CD14-positive monocyte (primary cell): ENCODE results near the gene KLHL34. TPM values are rescaled to one million over a fixed set of nuclear protein-coding genes. Genes with fewer than 3 reads are reported as not detected.

Source experiments
- DNase-seq, 3 donors: peaks; one replicate each; pipeline ENCODE4 v3.0.0-alpha.2; 2011 to 2022
- H2AFZ ChIP-seq: 2 replicates; pipeline ENCODE4 v1.6.0; 2012; ENCODE audit warnings: mild to moderate bottlenecking, low read depth, low read length, inconsistent platforms; ENCODE audit not compliant: insufficient read depth, poor library complexity, severe bottlenecking
- H3K27ac ChIP-seq, 2 donors: 1 replicate in 1 of 2; 2 replicates in 1 of 2; pipeline ENCODE4 v1.5.1; 2012 to 2013; ENCODE audit warnings: low read length in 2 of 2, control low read depth in 1 of 2, inconsistent platforms in 1 of 2, low read depth in 1 of 2, mild to moderate bottlenecking in 1 of 2
- H3K27me3 ChIP-seq, 2 donors: one replicate each; pipeline versions ENCODE4 v1.6.0 to v1.6.1; 2011 to 2013; ENCODE audit warnings: low read length in 2 of 2; ENCODE audit not compliant: control insufficient read depth in 2 of 2, insufficient read depth in 2 of 2
- H3K36me3 ChIP-seq, 2 donors: replicated peaks in 1 of 2; 1 replicate in 1 of 2; 2 replicates in 1 of 2; pipeline versions ENCODE4 v1.5.1 to v1.6.1; 2012 to 2013; ENCODE audit warnings: low read length in 2 of 2, control low read depth in 1 of 2, inconsistent platforms in 1 of 2, mild to moderate bottlenecking in 1 of 2; ENCODE audit not compliant: insufficient read depth in 2 of 2, control insufficient read depth in 1 of 2
- H3K4me1 ChIP-seq, 2 donors: 1 replicate in 1 of 2; 2 replicates in 1 of 2; pipeline versions ENCODE4 v1.5.1 to v1.6.1; 2012 to 2013; ENCODE audit warnings: low read length in 2 of 2, control low read depth in 1 of 2, inconsistent platforms in 1 of 2, mild to moderate bottlenecking in 1 of 2, moderate library complexity in 1 of 2; ENCODE audit not compliant: insufficient read depth in 2 of 2, control insufficient read depth in 1 of 2
- H3K4me2 ChIP-seq: replicated peaks from 2 replicates; pipeline ENCODE3; 2012; ENCODE audit warnings: low read length, moderate library complexity, mild to moderate bottlenecking; ENCODE audit not compliant: poor library complexity, severe bottlenecking; ENCODE audit errors: extremely low read depth
- H3K4me3 ChIP-seq, 3 experiments: fragments of 200-600 bp in 1 of 3; sonication (generic) in 1 of 3; replicated peaks in 1 of 3; 1 replicate in 2 of 3; 2 replicates in 1 of 3; pipeline ENCODE4 v1.5.1; 2011 to 2013; ENCODE audit warnings: low read length in 3 of 3, mild to moderate bottlenecking in 3 of 3, control low read depth in 2 of 3, low read depth in 2 of 3, inconsistent platforms in 1 of 3, moderate library complexity in 1 of 3
- H3K79me2 ChIP-seq: 2 replicates; pipeline ENCODE4 v1.6.0; 2012; ENCODE audit warnings: mild to moderate bottlenecking, control low read depth, inconsistent platforms, low read length, moderate library complexity; ENCODE audit not compliant: insufficient read depth
- H3K9ac ChIP-seq: 2 replicates; pipeline ENCODE4 v1.6.0; 2017; ENCODE audit warnings: low read length, mild to moderate bottlenecking; ENCODE audit not compliant: insufficient read depth, poor library complexity, severe bottlenecking
- H3K9me3 ChIP-seq, 2 donors: replicated peaks in 1 of 2; 1 replicate in 1 of 2; 2 replicates in 1 of 2; pipeline versions ENCODE4 v1.5.1 to v1.6.1; 2012 to 2013; ENCODE audit warnings: low read length in 2 of 2, control low read depth in 1 of 2; ENCODE audit not compliant: control insufficient read depth in 1 of 2, insufficient read depth in 1 of 2
- H4K20me1 ChIP-seq: 2 replicates; pipeline ENCODE4 v1.6.0; 2012; ENCODE audit warnings: mild to moderate bottlenecking, low read length, control low read depth, moderate library complexity; ENCODE audit not compliant: insufficient read depth
- H3K27ac Mint-ChIP-seq, 7 donors: one replicate each; pipeline ENCODE4 v1.8.0; 2020; ENCODE audit warnings: mild to moderate bottlenecking in 7 of 7, mixed read lengths in 7 of 7, moderate library complexity in 6 of 7, inconsistent platforms in 2 of 7
- H3K27me3 Mint-ChIP-seq, 3 donors: one replicate each; pipeline ENCODE4 v1.8.0; 2021 to 2022; ENCODE audit warnings: low read depth in 3 of 3, mild to moderate bottlenecking in 3 of 3, mixed read lengths in 3 of 3, moderate library complexity in 3 of 3, inconsistent platforms in 1 of 3
- H3K36me3 Mint-ChIP-seq, 2 donors: one replicate each; pipeline ENCODE4 v1.8.0; 2020; ENCODE audit warnings: mixed read lengths in 2 of 2, inconsistent platforms in 1 of 2, mild to moderate bottlenecking in 1 of 2
- H3K4me1 Mint-ChIP-seq: one replicate; pipeline ENCODE4 v1.8.0; 2020; ENCODE audit warnings: mild to moderate bottlenecking, mixed read lengths
- H3K4me3 Mint-ChIP-seq, 2 donors: one replicate each; pipeline ENCODE4 v1.8.0; 2020; ENCODE audit warnings: mild to moderate bottlenecking in 2 of 2, mixed read lengths in 2 of 2, moderate library complexity in 1 of 2
- H3K9me3 Mint-ChIP-seq, 7 donors: one replicate each; pipeline ENCODE4 v1.8.0; 2020 to 2022; ENCODE audit warnings: mixed read lengths in 7 of 7, mild to moderate bottlenecking in 6 of 7, moderate library complexity in 6 of 7, inconsistent platforms in 2 of 7
- CTCF ChIP-seq: fragments of 200-600 bp; IDR thresholded peaks from one replicate; pipeline ENCODE4 v1.8.0; 2022; ENCODE audit warnings: antibody characterized with exemption, mild to moderate bottlenecking
- WGBS: methylation state at CpG from one replicate; pipeline ENCODE4 v1.1.5; 2013; ENCODE audit warnings: missing lambda C conversion rate; ENCODE audit not compliant: insufficient coverage; 5-methylcytosine and 5-hydroxymethylcytosine counted together
- intact Hi-C, 2 donors: fragments of 100-400 bp; cut with micrococcal nuclease; formaldehyde crosslinking; loops; one replicate each; pipeline versions ENCODE4 v1.15.0 to v1.15.1; 2023
- polyA plus RNA-seq, 3 donors: library from polyadenylated mRNA; depleted of rRNA in 1 of 3; unstranded in 2 of 3; stranded (reverse) in 1 of 3; fragments of 300-500 nt in 2 of 3; fragments of >200 nt in 1 of 3; fragmentation: Illumina TruSeq in 2 of 3; gene quantifications; 1 replicate in 2 of 3; 2 replicates in 1 of 3; pipeline ENCODE4 v1.2.3, GENCODE V29; 2012 to 2021

Gene KLHL34
- polyA plus RNA-seq, 3 donors: not detected

GRCh38 chrX:21632027-21632426 lies 26.1 kb downstream of the KLHL34 start:
- WGBS: no CpG with 5 or more reads among the region's 2 CpGs

GRCh38 chrX:21623778-21624501 lies 34.2 kb downstream of the KLHL34 start:
- Histone ChIP-seq H3K9ac (no peak overlapping the region), H3K4me2 (no peak overlapping the region), H3K79me2 (no peaks in the 10 kb centered on the region), H3K36me3 (no peaks in the 10 kb centered on the region), H4K20me1 (no peaks in the 10 kb centered on the region), H3K27ac (no peak overlapping the region), H3K27me3 (no peaks in the 10 kb centered on the region), H3K9me3 (no peaks in the 10 kb centered on the region), H2AFZ (no peak overlapping the region), H3K4me1 (no peaks in the 10 kb centered on the region), H3K4me3 (no peak overlapping the region)
- TF ChIP-seq CTCF: no peak
- Mint-ChIP-seq H3K27me3 (no peaks in the 10 kb centered on the region), H3K4me1 (no peaks in the 10 kb centered on the region), H3K27ac (no peak overlapping the region), H3K36me3 (no peaks in the 10 kb centered on the region), H3K9me3 (peaks cover 2 to 8% (median 4%) of the 10 kb centered on the region in 7 donors), H3K4me3 (no peak overlapping the region)
- intact Hi-C loops: no loop called here
- DNase-seq: no peak

More at GRCh38 chrX:21632027-21632426, 26.1 kb downstream of the KLHL34 start:
- H3K27ac ChIP-seq: no peak overlapping the region
- Mint-ChIP-seq H3K9me3 (peaks cover 0 to 8% (median 4%) of the 10 kb centered on the region in 7 donors), H3K4me1 (no peaks in the 10 kb centered on the region), H3K36me3 (no peaks in the 10 kb centered on the region), H3K27ac (no peak overlapping the region), H3K4me3 (no peak overlapping the region), H3K27me3 (no peaks in the 10 kb centered on the region)
- no peaks in the 10 kb centered on the region for H3K9me3 ChIP-seq
- H2AFZ ChIP-seq: no peak overlapping the region
- no peak overlapping the region for H3K9ac ChIP-seq
- no peak for DNase-seq
- H3K36me3 ChIP-seq: no peaks in the 10 kb centered on the region
- intact Hi-C loops: no loop called here
- H3K4me1 ChIP-seq: no peaks in the 10 kb centered on the region
- H3K4me3 ChIP-seq: no peak overlapping the region
- H3K27me3 ChIP-seq: peaks cover 0 to 2% of the 10 kb centered on the region in 2 donors
- H3K4me2 ChIP-seq: no peak overlapping the region
- no peaks in the 10 kb centered on the region for H3K79me2 ChIP-seq
- no peaks in the 10 kb centered on the region for H4K20me1 ChIP-seq
- TF ChIP-seq CTCF: no peak
